SK-N-SH (cell line): ENCODE measurements around the gene KCNK17. TPM values are rescaled to one million over a fixed set of nuclear protein-coding genes. Genes with fewer than 3 reads are reported as not detected.

ENCODE experiments used
- CTCF ChIA-PET: fragments of 300-600, 350-600 bp; formaldehyde crosslinking; extraction: SDS; loops from one replicate; lab custom pipeline; 2021; lab: Yijun Ruan, JAX
- POLR2A ChIA-PET: fragments of 350-600 bp; sonication (Branson Sonifier 250); formaldehyde crosslinking; extraction: SDS; loops from one replicate; lab custom pipeline; 2020; ENCODE audit warnings: antibody characterized with exemption, inconsistent platforms; lab: Yijun Ruan, JAX
- DNase-seq: peaks from one replicate; pipeline ENCODE4 v3.0.0; 2012
- H2AFZ ChIP-seq: fragments of 200-600 bp; sonication (generic); 2 replicates; pipeline ENCODE4 v1.8.1; 2016; ENCODE audit warnings: antibody characterized with exemption, mild to moderate bottlenecking, low read depth
- H3F3A ChIP-seq: fragments of 200-600 bp; sonication (generic); replicated peaks from 2 replicates; pipeline ENCODE3; 2016; ENCODE audit warnings: antibody characterized with exemption, mild to moderate bottlenecking; ENCODE audit not compliant: insufficient read depth
- H3K27ac ChIP-seq, 2 experiments: fragments of 200-500 bp in 1 of 2; fragments of 200-600 bp in 1 of 2; sonication (Bioruptor generic) in 1 of 2; sonication (generic), shearing (Covaris generic) in 1 of 2; 2 replicates each; pipeline versions ENCODE4 v1.5.1 to v1.6.1; 2014 to 2016; ENCODE audit warnings: low read depth in 2 of 2, inconsistent platforms in 1 of 2, low read length in 1 of 2, mild to moderate bottlenecking in 1 of 2, mixed read lengths in 1 of 2
- H3K27me3 ChIP-seq: fragments of 200-600 bp; sonication (generic), shearing (Covaris generic); 2 replicates; pipeline ENCODE4 v1.6.1; 2016; ENCODE audit warnings: mixed run types; ENCODE audit not compliant: insufficient read depth
- H3K36me3 ChIP-seq, 2 experiments: fragments of 200-500 bp in 1 of 2; fragments of 200-600 bp in 1 of 2; sonication (Bioruptor generic) in 1 of 2; sonication (generic) in 1 of 2; replicated peaks in 1 of 2; 2 replicates each; pipeline versions ENCODE3 to v1.5.1; 2014 to 2016; ENCODE audit warnings: low read length in 1 of 2, mild to moderate bottlenecking in 1 of 2; ENCODE audit not compliant: insufficient read depth in 2 of 2, control insufficient read depth in 1 of 2
- H3K4me1 ChIP-seq, 2 experiments: fragments of 200-500 bp in 1 of 2; fragments of 200-600 bp in 1 of 2; sonication (Bioruptor generic) in 1 of 2; sonication (generic), shearing (Covaris generic) in 1 of 2; 2 replicates each; pipeline versions ENCODE4 v1.5.1 to v1.6.1; 2014 to 2016; ENCODE audit warnings: low read depth in 1 of 2, low read length in 1 of 2, mixed run types in 1 of 2; ENCODE audit not compliant: insufficient read depth in 2 of 2, control insufficient read depth in 1 of 2
- H3K4me2 ChIP-seq: fragments of 200-600 bp; sonication (generic), shearing (Covaris generic); 2 replicates; pipeline ENCODE4 v1.6.1; 2017; ENCODE audit warnings: mixed run types
- H3K4me3 ChIP-seq, 2 experiments: fragments of 200-500 bp in 1 of 2; fragments of 200-600 bp in 1 of 2; sonication (Bioruptor generic) in 1 of 2; sonication (generic), shearing (Covaris generic) in 1 of 2; 2 replicates each; pipeline versions ENCODE4 v1.5.1 to v1.8.1; 2014 to 2016; ENCODE audit warnings: low read depth in 2 of 2, inconsistent platforms in 1 of 2, low read length in 1 of 2, mild to moderate bottlenecking in 1 of 2, mixed read lengths in 1 of 2, moderate library complexity in 1 of 2
- H3K79me2 ChIP-seq: fragments of 200-600 bp; sonication (generic); 2 replicates; pipeline ENCODE4 v1.8.1; 2017; ENCODE audit warnings: mild to moderate bottlenecking; ENCODE audit not compliant: insufficient read depth
- H3K9ac ChIP-seq: fragments of 200-600 bp; sonication (generic); 2 replicates; pipeline ENCODE4 v1.6.1; 2017; ENCODE audit warnings: mixed run types
- H3K9me2 ChIP-seq: fragments of 200-600 bp; sonication (generic); 2 replicates; pipeline ENCODE4 v1.6.1; 2017; ENCODE audit warnings: mixed run types
- H3K9me3 ChIP-seq: fragments of 200-600 bp; sonication (generic); 2 replicates; pipeline ENCODE4 v1.6.1; 2017; ENCODE audit warnings: mixed run types, mild to moderate bottlenecking, moderate library complexity
- H4K20me1 ChIP-seq: fragments of 200-600 bp; sonication (generic); 2 replicates; pipeline ENCODE4 v1.6.1; 2017; ENCODE audit warnings: mild to moderate bottlenecking, mixed run types; ENCODE audit not compliant: insufficient read depth
- ELF1 ChIP-seq: IDR thresholded peaks from 2 replicates; pipeline ENCODE4 v1.4.0; 2012
- EZH2phosphoT487 ChIP-seq: fragments of 200-600 bp; sonication (generic); IDR thresholded peaks from 2 replicates; pipeline ENCODE4 v1.6.1; 2017; ENCODE audit warnings: low read depth, mixed run types, mild to moderate bottlenecking, antibody characterized with exemption, moderate library complexity, borderline replicate concordance
- FOXJ3 ChIP-seq: sonication (generic); formaldehyde crosslinking; IDR thresholded peaks from 2 replicates; pipeline ENCODE4 v1.5.1; 2020; ENCODE audit warnings: mild to moderate bottlenecking, missing genetic modification reagents
- IRF3 ChIP-seq: fragments of 150-350 bp; IDR thresholded peaks from 2 replicates; pipeline ENCODE4 v1.6.1; 2016; ENCODE audit warnings: mild to moderate bottlenecking, low read depth, low read length
- MEF2A ChIP-seq: IDR thresholded peaks from 2 replicates; pipeline ENCODE4 v1.4.0; 2012; ENCODE audit warnings: low read depth, borderline replicate concordance
- NRF1 ChIP-seq: IDR thresholded peaks from 2 replicates; pipeline ENCODE4 v1.6.1; 2012; ENCODE audit warnings: low read depth, mild to moderate bottlenecking, low read length
- PBX3 ChIP-seq: IDR thresholded peaks from 2 replicates; pipeline ENCODE4; 2012
- RAD21 ChIP-seq: IDR thresholded peaks from 2 replicates; pipeline ENCODE4 v1.6.1; 2012; ENCODE audit warnings: mild to moderate bottlenecking, low read length
- RCOR1 ChIP-seq: fragments of 150-350 bp; IDR thresholded peaks from 2 replicates; pipeline ENCODE4 v1.6.1; 2017; ENCODE audit warnings: antibody characterized with exemption, low read length
- SIN3A ChIP-seq: IDR thresholded peaks from 2 replicates; pipeline ENCODE4 v1.6.1; 2012; ENCODE audit warnings: low read depth, mild to moderate bottlenecking, low read length, moderate library complexity, borderline replicate concordance
- SMC3 ChIP-seq: IDR thresholded peaks from 2 replicates; pipeline ENCODE4 v1.6.1; 2012; ENCODE audit warnings: low read depth, low read length, improper control_type of control experiment
- TAF1 ChIP-seq: IDR thresholded peaks from 2 replicates; pipeline ENCODE4 v1.6.1; 2012; ENCODE audit warnings: low read depth, mild to moderate bottlenecking, low read length, moderate library complexity, borderline replicate concordance
- TEAD4 ChIP-seq: IDR thresholded peaks from 2 replicates; pipeline ENCODE4 v1.4.0; 2012; ENCODE audit warnings: mild to moderate bottlenecking, borderline replicate concordance; ENCODE audit not compliant: insufficient read depth
- USF1 ChIP-seq: IDR thresholded peaks from 2 replicates; pipeline ENCODE4 v1.4.0; 2012; ENCODE audit warnings: low read depth, borderline replicate concordance
- YY1 ChIP-seq: IDR thresholded peaks from 2 replicates; pipeline ENCODE4 v1.4.0; 2012; ENCODE audit warnings: low read depth, mild to moderate bottlenecking
- ZBTB33 ChIP-seq: IDR thresholded peaks from 2 replicates; pipeline ENCODE4 v1.4.0; 2012; ENCODE audit warnings: low read depth, borderline replicate concordance
- WGBS: methylation state at CpG from one replicate; pipeline ENCODE4 v1.1.6; 2017; ENCODE audit warnings: low lambda C conversion rate; 5-methylcytosine and 5-hydroxymethylcytosine counted together
- polyA plus RNA-seq, 3 experiments: library from polyadenylated mRNA; depleted of rRNA; stranded (reverse); fragments of >200 nt; gene quantifications; 2 replicates each; pipeline ENCODE4 v1.2.3, GENCODE V29; 2012

Gene KCNK17
- polyA plus RNA-seq, 1 of the 3 experiments (the other 2 are of a cell fraction), result not detected

GRCh38 chr6:39274471-39274870 is 39.7 kb downstream of the KCNK17 start:
- H3K4me2 ChIP-seq, result no peak overlapping the region
- POLR2A ChIA-PET, result no interaction called here
- no peaks in the 10 kb centered on the region for H3K79me2 ChIP-seq
- no peak overlapping the region for H2AFZ ChIP-seq
- H3K27me3 ChIP-seq, result no peaks in the 10 kb centered on the region
- no peaks in the 10 kb centered on the region for H3K9me3 ChIP-seq
- no peak overlapping the region for H3K4me3 ChIP-seq
- no peaks in the 10 kb centered on the region for H3F3A ChIP-seq
- no peaks in the 10 kb centered on the region for H4K20me1 ChIP-seq
- no peak overlapping the region for H3K27ac ChIP-seq
- H3K9me2 ChIP-seq, result no peaks in the 10 kb centered on the region
- WGBS, result 21% methylated on average over 4 of the region's 4 CpGs
- CTCF ChIA-PET, result interaction anchor here (0.7 to 1.2 kb wide), 3 partner anchors 12 to 74 kb away, joined by 3 to 4 read pairs (median 3); no protein-coding TSS in a partner anchor
- no peak for TF ChIP-seq TAF1
- no peak for TF ChIP-seq SMC3
- no peak for TF ChIP-seq ELF1
- no peak for TF ChIP-seq USF1
- no peak for TF ChIP-seq NRF1
- no peak for TF ChIP-seq RAD21
- no peak for TF ChIP-seq YY1
- TF ChIP-seq TEAD4, result no peak
- no peak for TF ChIP-seq IRF3
- no peak for TF ChIP-seq PBX3
- no peak for TF ChIP-seq MEF2A
- TF ChIP-seq SIN3A, result no peak
- H3K4me1 ChIP-seq, result no peaks in the 10 kb centered on the region
- H3K36me3 ChIP-seq, result no peaks in the 10 kb centered on the region
- no peak overlapping the region for H3K9ac ChIP-seq
- DNase-seq, result no peak

- Histone ChIP-seq H3F3A (no peaks in the 10 kb centered on the region), H3K9me3 (no peaks in the 10 kb centered on the region), H4K20me1 (no peaks in the 10 kb centered on the region), H3K79me2 (no peaks in the 10 kb centered on the region), H3K27ac (no peak overlapping the region), H2AFZ (no peak overlapping the region), H3K4me3 (no peak overlapping the region), H3K9ac (no peak overlapping the region), H3K9me2 (no peaks in the 10 kb centered on the region), H3K4me1 (no peaks in the 10 kb centered on the region), H3K36me3 (no peaks in the 10 kb centered on the region), H3K27me3 (no peaks in the 10 kb centered on the region), H3K4me2 (no peak overlapping the region)
- POLR2A ChIA-PET, result no interaction called here
- 48% methylated on average over 4 of the region's 6 CpGs for WGBS
- CTCF ChIA-PET, result interaction anchor here (1.1 kb wide), 1 partner anchor 29 kb away, joined by 3 read pairs; no protein-coding TSS in a partner anchor
- DNase-seq, result no peak
- TF ChIP-seq FOXJ3 (CRISPR knock-in tag) (no peak), USF1 (no peak), RCOR1 (no peak), ZBTB33 (no peak), EZH2phosphoT487 (no peak), ELF1 (no peak)
Measured at GRCh38 chr6:39273406-39273821, 40.8 kb downstream of the KCNK17 start.
